Lower leg skin (tissue), 3 donors: ENCODE measurements around the gene CTNNA2.

ENCODE experiments used
- CTCF ChIP-seq, 3 donors: fragments of 450-650 bp; IDR thresholded peaks; one replicate each; pipeline ENCODE4 v1.5.1; 2016; ENCODE audit warnings: antibody characterized with exemption in 3 of 3, mild to moderate bottlenecking in 3 of 3, moderate library complexity in 2 of 3
- POLR2A ChIP-seq, 2 donors: fragments of 450-650 bp; IDR thresholded peaks; one replicate each; pipeline ENCODE4 v1.6.1; 2016 to 2017; ENCODE audit warnings: antibody characterized with exemption in 2 of 2, mild to moderate bottlenecking in 1 of 2, moderate library complexity in 1 of 2

GRCh38 chr2:80136338-80136737 is 623.5 kb downstream of the CTNNA2 start:
- TF ChIP-seq CTCF (IDR thresholded peaks at IDR 0.05) (no peak), POLR2A (IDR thresholded peaks at IDR 0.05) (no peak)
